GM21737 (cell line): Measurements from ENCODE around the gene MINPP1.
"Not testable (repeated sequence)": the region's sequence is repeated elsewhere in the genome, so short reads cannot be mapped to it uniquely, and the experiment has no call there.

ENCODE experiments used
- ATAC-seq: cut with Tn5 transposase; IDR thresholded peaks from one replicate; pipeline ENCODE4 v1.9.1; 2021; ENCODE audit warnings: mild to moderate bottlenecking, moderate library complexity; ENCODE audit not compliant: unreplicated experiment

MINPP1 gene

DNA sequence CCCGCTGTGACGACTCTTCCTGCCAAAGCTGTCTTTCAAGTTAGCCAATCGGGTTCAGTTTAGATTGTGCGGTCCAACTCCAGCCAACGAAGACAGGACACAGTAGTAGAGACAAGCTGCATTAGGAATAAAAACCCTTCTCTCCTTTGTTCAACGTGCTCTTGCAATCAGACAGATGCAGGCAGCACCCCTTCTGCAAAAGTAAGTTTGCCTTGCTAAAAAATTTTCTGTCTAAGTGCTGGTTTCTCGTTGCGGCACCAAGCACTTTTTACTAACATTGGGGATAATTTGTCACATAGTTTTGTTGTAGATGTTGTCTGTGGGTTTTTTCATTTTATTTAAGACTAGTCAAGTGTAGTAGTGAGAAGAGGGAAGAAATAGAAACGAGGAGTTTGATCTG, 58.1 kb downstream of the MINPP1 start:
- ATAC-seq = no peak

DNA sequence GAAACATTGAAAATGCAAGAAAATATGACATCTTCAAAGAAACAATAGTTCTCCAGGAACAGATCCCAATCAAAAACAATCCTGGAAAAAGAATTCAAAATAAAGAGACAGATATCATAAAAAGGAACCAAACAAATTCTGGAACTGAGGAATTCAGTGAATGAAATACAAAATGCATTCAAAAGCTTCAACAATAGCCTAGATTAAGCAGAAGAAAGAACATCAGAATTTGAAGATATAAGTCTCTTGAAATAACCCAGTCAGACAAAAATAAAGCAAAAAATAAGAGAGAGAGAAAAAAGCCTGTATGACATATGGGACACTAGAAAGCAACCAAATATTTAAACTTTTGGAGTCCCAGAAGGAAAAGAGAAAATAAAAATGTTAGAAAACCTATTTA, 60.3 kb downstream of the MINPP1 start:
- no peak for ATAC-seq

DNA sequence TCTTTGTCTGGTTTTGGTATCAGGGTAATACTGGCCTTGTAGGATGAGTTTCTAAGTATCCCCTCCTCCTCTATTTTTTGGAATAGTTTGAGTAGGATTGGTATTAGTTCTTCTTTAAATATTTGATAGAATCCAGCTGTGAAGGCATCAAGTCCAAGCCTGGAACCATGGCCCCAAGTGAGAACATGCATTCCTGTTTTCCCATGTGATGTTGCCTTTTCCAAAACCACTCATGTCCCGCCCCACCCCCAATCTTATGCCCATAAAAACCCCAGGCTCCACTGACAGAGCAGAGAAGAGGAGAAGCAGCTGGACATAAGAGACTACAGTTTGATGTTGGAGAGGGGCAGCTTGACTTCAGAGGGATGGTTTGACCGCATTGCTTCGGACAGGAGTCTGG, 71.2 kb downstream of the MINPP1 start:
- ATAC-seq = no peak

- ATAC-seq = no peak
Measured at GRCh38 chr10:87578160-87578841, 73.6 kb downstream of the MINPP1 start.

- no peak for ATAC-seq
Measured at GRCh38 chr10:87578842-87579401, 74.2 kb downstream of the MINPP1 start.

- ATAC-seq = no peak
Measured at GRCh38 chr10:87579563-87579962, 74.9 kb downstream of the MINPP1 start.

GRCh38 chr10:87580016-87580415, 75.3 kb downstream of the MINPP1 start:
- no peak for ATAC-seq

GRCh38 chr10:87585565-87586514, 81.1 kb downstream of the MINPP1 start:
- no peak for ATAC-seq

GRCh38 chr10:87589645-87590051, 85.0 kb downstream of the MINPP1 start:
- ATAC-seq = no peak

- ATAC-seq = no peak
Measured at GRCh38 chr10:87590705-87591588, 86.3 kb downstream of the MINPP1 start.

DNA sequence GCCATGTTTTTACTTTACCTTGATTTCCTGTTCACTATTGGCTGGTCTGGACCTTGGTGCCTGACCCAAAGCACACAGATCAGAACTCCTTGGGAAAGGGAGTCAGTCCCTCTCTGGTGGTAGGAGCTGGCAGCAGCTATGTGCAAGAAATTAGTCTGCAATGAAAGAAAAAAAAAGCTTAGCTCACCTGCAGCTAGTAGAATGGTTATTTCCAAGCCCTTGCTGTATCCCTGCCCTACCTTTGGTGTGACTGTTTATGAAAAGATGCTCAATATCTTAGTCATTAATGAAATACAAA, 86.8 kb downstream of the MINPP1 start:
- no peak for ATAC-seq

DNA sequence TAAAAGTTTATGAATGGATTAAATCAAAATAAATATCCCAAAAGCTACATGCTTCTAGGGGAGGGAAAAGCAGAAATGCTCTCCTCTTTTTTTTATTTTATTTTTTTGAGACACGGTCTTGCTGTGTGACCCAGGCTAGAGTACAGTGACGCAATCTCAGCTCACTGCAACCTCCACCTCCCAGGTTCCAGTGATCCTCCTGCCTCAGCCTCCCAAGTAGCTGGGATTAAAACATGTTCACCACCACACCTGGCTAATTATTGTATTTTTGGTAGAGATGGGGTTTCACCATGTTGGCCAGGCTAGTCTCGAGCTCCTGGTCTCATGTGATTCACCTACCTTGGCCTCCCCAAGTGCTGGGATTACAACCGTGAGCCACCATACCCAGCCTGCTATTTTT, 88.2 kb downstream of the MINPP1 start:
- not testable (repeated sequence) for ATAC-seq

- ATAC-seq = no peak
Measured at GRCh38 chr10:87593702-87594101, 89.0 kb downstream of the MINPP1 start.

DNA sequence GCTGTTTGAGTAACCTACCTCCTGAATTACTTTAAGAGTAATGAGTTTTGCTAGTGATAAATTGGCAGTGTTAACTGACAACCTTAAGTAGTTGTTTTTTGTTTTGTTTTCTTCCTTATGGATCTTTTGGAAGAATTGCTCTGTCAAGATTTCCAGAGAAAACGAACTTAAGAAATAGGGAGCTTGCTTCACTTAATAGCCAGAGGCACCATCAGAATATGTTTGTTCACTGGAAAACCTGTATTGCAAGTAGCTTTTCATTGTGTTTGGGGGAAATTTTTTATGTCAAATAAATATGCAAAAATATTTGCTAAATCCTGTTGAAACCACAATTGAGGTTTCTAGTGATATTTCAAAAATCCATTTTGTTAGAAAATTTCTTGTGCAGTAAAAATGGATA, 89.5 kb downstream of the MINPP1 start:
- ATAC-seq = no peak

GRCh38 chr10:87594864-87595263, 90.2 kb downstream of the MINPP1 start:
- ATAC-seq = no peak

GRCh38 chr10:87596351-87596750, 91.7 kb downstream of the MINPP1 start:
- no peak for ATAC-seq

GRCh38 chr10:87598700-87599099, 94.0 kb downstream of the MINPP1 start:
- ATAC-seq = no peak

- ATAC-seq = no peak
Measured at GRCh38 chr10:87600581-87600980, 95.9 kb downstream of the MINPP1 start.
